Fibroblast of the aortic adventitia (primary cell): ENCODE results near the gene KIAA0825. TPM values are rescaled to one million over a fixed set of nuclear protein-coding genes. Genes with fewer than 3 reads are reported as not detected.

Experiments used
- DNase-seq: peaks from one replicate; pipeline ENCODE4 v3.0.0-alpha.2; 2010; ENCODE audit warnings: low read depth
- H3K4me3 ChIP-seq: 2 replicates; pipeline ENCODE4 v1.5.1; 2011; ENCODE audit warnings: low read depth, mild to moderate bottlenecking, control low read depth, low read length, moderate library complexity
- CTCF ChIP-seq: IDR thresholded peaks from 2 replicates; pipeline ENCODE4 v1.5.1; 2011; ENCODE audit warnings: mild to moderate bottlenecking, low read length, control low read depth, inconsistent platforms; ENCODE audit not compliant: insufficient read depth
- total RNA-seq: library from RNA; depleted of rRNA; stranded (reverse); fragments of >200 nt; gene quantifications from 2 replicates; pipeline ENCODE4 v1.2.3, GENCODE V29; 2012; ENCODE audit warnings: low replicate concordance

The KIAA0825 gene
- total RNA-seq, 1 donor: 12.2 TPM

- H3K4me3 ChIP-seq: no peak overlapping the region
- TF ChIP-seq CTCF: no peak
- DNase-seq: no peak
Observed at GRCh38 chr5:94485067-94485466, 133.3 kb downstream of the KIAA0825 start.

GRCh38 chr5:94481059-94481458, 137.3 kb downstream of the KIAA0825 start:
- H3K4me3 ChIP-seq: no peak overlapping the region
- no peak for TF ChIP-seq CTCF
- DNase-seq: no peak

- no peak for DNase-seq
- no peak for TF ChIP-seq CTCF
Observed at GRCh38 chr5:94480486-94480885, 137.9 kb downstream of the KIAA0825 start.

GRCh38 chr5:94473936-94474335, 144.5 kb downstream of the KIAA0825 start:
- no peak overlapping the region for H3K4me3 ChIP-seq
- DNase-seq: no peak
- TF ChIP-seq CTCF: no peak

More at GRCh38 chr5:94480486-94480885, 137.9 kb downstream of the KIAA0825 start:
- no peak overlapping the region for H3K4me3 ChIP-seq

- no peak overlapping the region for H3K4me3 ChIP-seq
- no peak for TF ChIP-seq CTCF
- peak; percentile 14 for DNase-seq
Observed at GRCh38 chr5:94471521-94471920, 146.9 kb downstream of the KIAA0825 start.

- no peak for DNase-seq
- TF ChIP-seq CTCF: no peak
- H3K4me3 ChIP-seq: no peak overlapping the region
Observed at GRCh38 chr5:94470802-94471201, 147.6 kb downstream of the KIAA0825 start.

- DNase-seq: peak; percentile 63
- no peak for TF ChIP-seq CTCF
- no peak overlapping the region for H3K4me3 ChIP-seq
Observed at GRCh38 chr5:94469894-94470329, 148.5 kb downstream of the KIAA0825 start.
